Activated CD8-positive, alpha-beta T cell treated with anti-CD3 and anti-CD28 coated beads, Interleukin-2, amount 10 ng/mL, durations not matched to agents 7 days and 5 days (primary cell): Measurements from ENCODE around the gene ZNF419. TPM values are rescaled to one million over a fixed set of nuclear protein-coding genes. Genes with fewer than 3 reads are reported as not detected.
A peak's percentile ranks its signal among the peaks of the same experiment; 100 is the strongest.
"Not testable (repeated sequence)": the region's sequence is repeated elsewhere in the genome, so short reads cannot be mapped to it uniquely, and the experiment has no call there.

Experiments
- ATAC-seq: fragments of 150-1000 bp; cut with Tn5 transposase; one replicate; pipeline ENCODE4 v1.10.0; 2021; ENCODE audit warnings: moderate library complexity
- CTCF ChIA-PET: fragments of 350-600 bp; sonication (Branson Sonifier 250); formaldehyde crosslinking; loops from one replicate; lab custom pipeline; 2021; ENCODE audit warnings: antibody characterized with exemption; lab: Charles Lee
- POLR2A ChIA-PET: fragments of 350-600 bp; sonication (Branson Sonifier 250); formaldehyde crosslinking; loops from one replicate; lab custom pipeline; 2021; ENCODE audit warnings: antibody characterized with exemption; lab: Charles Lee
- DNase-seq: peaks from one replicate; pipeline ENCODE4 v3.0.0-alpha.2; 2020
- H3K27ac Mint-ChIP-seq: one replicate; pipeline ENCODE4 v1.8.0; 2021; ENCODE audit warnings: mild to moderate bottlenecking, mixed read lengths
- H3K27me3 Mint-ChIP-seq: one replicate; pipeline ENCODE4 v1.8.0; 2021; ENCODE audit warnings: low read depth, mixed read lengths
- H3K36me3 Mint-ChIP-seq: one replicate; pipeline ENCODE4 v1.8.0; 2021; ENCODE audit warnings: low read depth, mixed read lengths
- H3K4me1 Mint-ChIP-seq: one replicate; pipeline ENCODE4 v1.8.0; 2021; ENCODE audit warnings: low read depth, mixed read lengths
- H3K4me3 Mint-ChIP-seq: one replicate; pipeline ENCODE4 v1.8.0; 2021; ENCODE audit warnings: mild to moderate bottlenecking, mixed read lengths
- H3K9me3 Mint-ChIP-seq: one replicate; pipeline ENCODE4 v1.8.0; 2022; ENCODE audit warnings: mixed read lengths; ENCODE audit not compliant: insufficient read depth
- total RNA-seq, 2 experiments: library from RNA; stranded (reverse); gene quantifications; one replicate each; pipeline ENCODE4 v1.2.3, GENCODE V29; 2021

Gene ZNF419
- total RNA-seq, 2 experiments from 2014 or later = 10.0 to 10.9 TPM

GRCh38 chr19:57488299-57488644 is 722 bp downstream of the ZNF419 start:
- peak overlapping the region; percentile 76 for H3K4me3 Mint-ChIP-seq
- ChIA-PET POLR2A (interaction anchor here (1.1 to 1.2 kb wide), 2 partner anchors 11 to 221 kb away, joined by 3 to 7 read pairs; partner anchors contain the start of genes ZNF154 and ZNF773), CTCF (interaction anchor here (0.9 to 1.6 kb wide), 2 partner anchors 11 kb away, joined by 3 to 4 read pairs; partner anchors contain the start of genes ZNF772 and ZNF773)
- H3K27ac Mint-ChIP-seq = peak overlapping the region; percentile 58
- H3K36me3 Mint-ChIP-seq = peaks cover 52% of the 10 kb centered on the region
- peaks cover 24% of the 10 kb centered on the region for H3K9me3 Mint-ChIP-seq
- H3K27me3 Mint-ChIP-seq, DNase-seq, ATAC-seq: not testable (repeated sequence)
- H3K4me1 Mint-ChIP-seq = peaks cover 14% of the 10 kb centered on the region

- not testable (repeated sequence) for DNase-seq, ATAC-seq, H3K27me3 Mint-ChIP-seq
- H3K9me3 Mint-ChIP-seq = peaks cover 44% of the 10 kb centered on the region
- POLR2A ChIA-PET = interaction anchor here (0.8 to 1.0 kb wide), 4 partner anchors 12 to 178 kb away, joined by 3 to 7 read pairs (median 4); partner anchors contain the start of genes ZNF419 and ZNF772
- CTCF ChIA-PET = interaction anchor here (0.7 kb wide), 2 partner anchors 11 to 134 kb away, joined by 3 to 4 read pairs; partner anchors contain the start of gene ZNF419
- H3K36me3 Mint-ChIP-seq = peaks cover 62% of the 10 kb centered on the region
- H3K4me3 Mint-ChIP-seq = peak overlapping the region; percentile 90
- H3K4me1 Mint-ChIP-seq = peaks cover 23% of the 10 kb centered on the region
- peak overlapping the region; percentile 85 for H3K27ac Mint-ChIP-seq
Observed at GRCh38 chr19:57499332-57499679, 11.8 kb downstream of the ZNF419 start.

GRCh38 chr19:57499680-57500395 is 12.3 kb downstream of the ZNF419 start, which contains the start of gene ZNF773:
ZNF773 (plus strand) TSS chr19:57499938; CDS start chr19:57500081, 143 bp downstream.
- ChIA-PET POLR2A (interaction anchor here (0.6 to 1.0 kb wide), 5 partner anchors 12 to 417 kb away, joined by 3 to 7 read pairs (median 3); partner anchors contain the start of genes ZNF419 and ZNF772), CTCF (interaction anchor here (0.7 kb wide), 2 partner anchors 12 to 133 kb away, joined by 3 to 4 read pairs; partner anchors contain the start of gene ZNF419)
- H3K4me1 Mint-ChIP-seq = peaks cover 23% of the 10 kb centered on the region
- ATAC-seq (peak; percentile 96), DNase-seq (peak; percentile 98)
- not testable (repeated sequence) for H3K27me3 Mint-ChIP-seq
- peak within 1 kb of the TSS; percentile 90 for H3K4me3 Mint-ChIP-seq
- H3K9me3 Mint-ChIP-seq = peaks cover 40% of the 10 kb centered on the region
- H3K36me3 Mint-ChIP-seq = peaks cover 62% of the 10 kb centered on the region
- H3K27ac Mint-ChIP-seq = peak within 1 kb of the TSS; percentile 85

- Mint-ChIP-seq H3K4me1 (peaks cover 23% of the 10 kb centered on the region), H3K4me3 (peak overlapping the region; percentile 90), H3K27ac (peak overlapping the region; percentile 85), H3K36me3 (peaks cover 63% of the 10 kb centered on the region), H3K9me3 (peaks cover 39% of the 10 kb centered on the region)
- CTCF ChIA-PET, H3K27me3 Mint-ChIP-seq, DNase-seq, ATAC-seq: not testable (repeated sequence)
- POLR2A ChIA-PET = interaction anchor here (0.6 to 1.0 kb wide), 4 partner anchors 13 to 416 kb away, joined by 3 to 7 read pairs (median 4); partner anchors contain the start of genes ZNF419 and ZNF772
Observed at GRCh38 chr19:57500400-57500799, 12.8 kb downstream of the ZNF419 start.

- H3K4me1 Mint-ChIP-seq = peaks cover 8% of the 10 kb centered on the region
- H3K9me3 Mint-ChIP-seq = peaks cover 43% of the 10 kb centered on the region
- ATAC-seq (no peak), DNase-seq (no peak)
- H3K27me3 Mint-ChIP-seq = no peaks in the 10 kb centered on the region
- no peak overlapping the region for H3K27ac Mint-ChIP-seq
- H3K36me3 Mint-ChIP-seq = peaks cover 88% of the 10 kb centered on the region
- POLR2A ChIA-PET = no interaction called here
- CTCF ChIA-PET = no interaction called here
- no peak overlapping the region for H3K4me3 Mint-ChIP-seq
Observed at GRCh38 chr19:57506163-57506562, 18.6 kb downstream of the ZNF419 start.

GRCh38 chr19:57511484-57511883 is 23.9 kb downstream of the ZNF419 start:
- Mint-ChIP-seq H3K4me1 (no peaks in the 10 kb centered on the region), H3K27ac (no peak overlapping the region), H3K4me3 (no peak overlapping the region), H3K9me3 (peaks cover 59% of the 10 kb centered on the region), H3K36me3 (peaks cover 77% of the 10 kb centered on the region), H3K27me3 (no peaks in the 10 kb centered on the region)
- ChIA-PET POLR2A (no interaction called here), CTCF (no interaction called here)
- DNase-seq = no peak
- ATAC-seq = no peak

GRCh38 chr19:57512845-57513244 is 25.3 kb downstream of the ZNF419 start:
- H3K27ac Mint-ChIP-seq = no peak overlapping the region
- H3K9me3 Mint-ChIP-seq = peaks cover 62% of the 10 kb centered on the region
- no peak for ATAC-seq
- CTCF ChIA-PET = no interaction called here
- H3K4me1 Mint-ChIP-seq = no peaks in the 10 kb centered on the region
- H3K4me3 Mint-ChIP-seq = no peak overlapping the region
- peak; percentile 20 for DNase-seq
- no peaks in the 10 kb centered on the region for H3K27me3 Mint-ChIP-seq
- POLR2A ChIA-PET = no interaction called here
- peaks cover 72% of the 10 kb centered on the region for H3K36me3 Mint-ChIP-seq

GRCh38 chr19:57515255-57515654 is 27.7 kb downstream of the ZNF419 start:
- H3K4me3 Mint-ChIP-seq = no peak overlapping the region
- ATAC-seq (no peak), DNase-seq (peak; percentile 11)
- CTCF ChIA-PET = no interaction called here
- POLR2A ChIA-PET = no interaction called here
- H3K4me1 Mint-ChIP-seq = no peaks in the 10 kb centered on the region
- H3K27ac Mint-ChIP-seq = no peak overlapping the region
- H3K9me3 Mint-ChIP-seq = peaks cover 45% of the 10 kb centered on the region
- H3K36me3 Mint-ChIP-seq = peaks cover 54% of the 10 kb centered on the region
- no peaks in the 10 kb centered on the region for H3K27me3 Mint-ChIP-seq

- peaks cover 43% of the 10 kb centered on the region for H3K36me3 Mint-ChIP-seq
- POLR2A ChIA-PET = interaction anchor here (0.6 kb wide), 1 partner anchor 484 kb away, joined by 3 read pairs; no protein-coding TSS in a partner anchor
- H3K27me3 Mint-ChIP-seq, H3K27ac Mint-ChIP-seq, DNase-seq, CTCF ChIA-PET, H3K4me1 Mint-ChIP-seq, ATAC-seq, H3K4me3 Mint-ChIP-seq: not testable (repeated sequence)
- peaks cover 32% of the 10 kb centered on the region for H3K9me3 Mint-ChIP-seq
Observed at GRCh38 chr19:57518021-57518420, 30.5 kb downstream of the ZNF419 start.

- H3K36me3 Mint-ChIP-seq = peaks cover 50% of the 10 kb centered on the region
- peak; percentile 95 for DNase-seq
- CTCF ChIA-PET = no interaction called here
- POLR2A ChIA-PET = interaction anchor here (0.6 to 0.8 kb wide), 2 partner anchors 293 to 527 kb away, joined by 3 to 4 read pairs; no protein-coding TSS in a partner anchor
- peak within 1 kb of the TSS; percentile 88 for H3K4me3 Mint-ChIP-seq
- peaks cover 16% of the 10 kb centered on the region for H3K4me1 Mint-ChIP-seq
- H3K9me3 Mint-ChIP-seq = peaks cover 35% of the 10 kb centered on the region
- H3K27ac Mint-ChIP-seq = peak within 1 kb of the TSS; percentile 85
- no peaks in the 10 kb centered on the region for H3K27me3 Mint-ChIP-seq
- ATAC-seq = peak; percentile 99
Observed at GRCh38 chr19:57527136-57527881, 39.8 kb downstream of the ZNF419 start, which contains the start of gene ZNF549. ZNF549 (plus strand) TSS chr19:57527356; CDS start chr19:57527574, 218 bp downstream.

GRCh38 chr19:57537953-57538547 is 50.5 kb downstream of the ZNF419 start:
- CTCF ChIA-PET = no interaction called here
- no peaks in the 10 kb centered on the region for H3K4me1 Mint-ChIP-seq
- no peak overlapping the region for H3K27ac Mint-ChIP-seq
- H3K9me3 Mint-ChIP-seq = peaks cover 62% of the 10 kb centered on the region
- peaks cover 97% of the 10 kb centered on the region for H3K36me3 Mint-ChIP-seq
- no peaks in the 10 kb centered on the region for H3K27me3 Mint-ChIP-seq
- no peak for DNase-seq
- no peak overlapping the region for H3K4me3 Mint-ChIP-seq
- POLR2A ChIA-PET = no interaction called here
- ATAC-seq = no peak
